ENCODE measurements around the gene ERC2.

The ERC2 gene

GRCh38 chr3:56197259-56197965 lies 270.9 kb downstream of the ERC2 start:
- TF ChIP-seq CTCF (conservative IDR thresholded peaks at IDR 0.05; ENCODE audit: low read length) (no peak), EZH2phosphoT487 (IDR thresholded peaks at IDR 0.05; ENCODE audit: borderline replicate concordance) (no peak)
- H3K79me2 ChIP-seq (ENCODE audit: insufficient read depth, low read length) = no peaks in the 10 kb centered on the region
- H3K4me3 ChIP-seq (ENCODE audit: low read length, poor library complexity, severe bottlenecking) = no peak overlapping the region
- no peaks in the 10 kb centered on the region for H3K27me3 ChIP-seq (ENCODE audit: insufficient read depth, low read length, poor library complexity, severe bottlenecking)
- no peak overlapping the region for H3K9ac ChIP-seq (ENCODE audit: low read depth, low read length, poor library complexity, severe bottlenecking)
- 0 out of 2 replicates have a peak, but pooled peaks cover 5% of the 10 kb centered on the region for H3K9me2 ChIP-seq (replicated peaks; ENCODE audit: low read depth, low read length)
- no peak overlapping the region for H3K4me2 ChIP-seq (ENCODE audit: low read depth, low read length, poor library complexity, severe bottlenecking)
- H3K9me3 ChIP-seq (ENCODE audit: insufficient read depth, low read depth, low read length) = no peaks in the 10 kb centered on the region
- no peaks in the 10 kb centered on the region for H3K36me3 ChIP-seq (ENCODE audit: insufficient read depth, low read length)
- H3K4me1 ChIP-seq (ENCODE audit: insufficient read depth, low read length, poor library complexity, severe bottlenecking) = no peaks in the 10 kb centered on the region
- H2AFZ ChIP-seq (ENCODE audit: low read length) = no peak overlapping the region
- no peaks in the 10 kb centered on the region for H3F3A ChIP-seq (ENCODE audit: low read depth)
- H4K20me1 ChIP-seq (ENCODE audit: insufficient read depth, low read length, poor library complexity, severe bottlenecking) = no peaks in the 10 kb centered on the region

DNA sequence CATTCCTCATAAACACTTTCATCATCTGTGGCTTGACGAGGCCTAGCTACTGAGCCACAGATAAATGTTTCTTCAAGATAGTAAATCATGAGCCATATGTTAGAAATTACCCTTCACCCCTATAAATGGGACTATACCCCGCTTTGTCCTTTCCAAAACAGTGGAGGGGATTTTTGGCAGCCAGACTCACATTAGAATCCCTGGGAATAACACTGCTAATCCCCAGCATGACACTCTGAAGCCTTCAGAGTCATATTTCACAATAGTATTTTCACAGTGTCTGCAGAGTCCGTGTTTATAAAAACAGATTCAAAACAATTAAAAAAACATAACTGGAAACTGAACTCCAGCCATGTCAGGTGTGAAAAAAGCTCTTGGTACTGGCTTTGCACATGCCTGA lies 271.6 kb downstream of the ERC2 start:
- H3K27me3 ChIP-seq (ENCODE audit: insufficient read depth, low read length, poor library complexity, severe bottlenecking) = no peaks in the 10 kb centered on the region
- no peak overlapping the region for H2AFZ ChIP-seq (ENCODE audit: low read length)
- H3K9me3 ChIP-seq (ENCODE audit: insufficient read depth, low read depth, low read length) = no peaks in the 10 kb centered on the region
- no peak for TF ChIP-seq EZH2phosphoT487 (IDR thresholded peaks at IDR 0.05; ENCODE audit: borderline replicate concordance)
- TF ChIP-seq CTCF (conservative IDR thresholded peaks at IDR 0.05; ENCODE audit: low read length) = no peak
- H3K79me2 ChIP-seq (ENCODE audit: insufficient read depth, low read length) = no peaks in the 10 kb centered on the region
- H4K20me1 ChIP-seq (ENCODE audit: insufficient read depth, low read length, poor library complexity, severe bottlenecking) = no peaks in the 10 kb centered on the region
- no peak overlapping the region for H3K9ac ChIP-seq (ENCODE audit: low read depth, low read length, poor library complexity, severe bottlenecking)
- no peak overlapping the region for H3K4me2 ChIP-seq (ENCODE audit: low read depth, low read length, poor library complexity, severe bottlenecking)
- H3K9me2 ChIP-seq (replicated peaks; ENCODE audit: low read depth, low read length) = 0 out of 2 replicates have a peak, but pooled peaks cover 5% of the 10 kb centered on the region
- no peaks in the 10 kb centered on the region for H3F3A ChIP-seq (ENCODE audit: low read depth)
- H3K4me3 ChIP-seq (ENCODE audit: low read length, poor library complexity, severe bottlenecking) = no peak overlapping the region
- no peaks in the 10 kb centered on the region for H3K4me1 ChIP-seq (ENCODE audit: insufficient read depth, low read length, poor library complexity, severe bottlenecking)
- no peaks in the 10 kb centered on the region for H3K36me3 ChIP-seq (ENCODE audit: insufficient read depth, low read length)

DNA sequence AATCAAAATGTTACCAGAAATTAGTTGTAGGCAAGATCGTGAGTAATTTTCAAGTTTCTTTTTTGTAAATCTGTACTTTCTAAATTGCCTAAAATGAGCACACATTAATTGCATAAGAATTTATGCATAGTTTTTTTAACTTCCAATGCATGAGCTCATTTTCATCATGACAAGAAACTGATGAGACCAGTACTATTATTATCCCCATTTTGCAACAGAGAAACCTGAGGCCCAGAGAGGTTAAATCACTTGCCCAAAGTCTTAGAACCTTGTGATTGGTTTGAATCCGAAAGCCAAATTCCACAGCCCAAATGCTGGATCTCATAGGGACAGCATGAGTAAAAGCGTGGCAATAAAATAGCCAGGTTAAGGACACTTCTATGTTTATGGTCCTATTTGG lies 274.7 kb downstream of the ERC2 start:
- H3K4me1 ChIP-seq (ENCODE audit: insufficient read depth, low read length, poor library complexity, severe bottlenecking) = no peaks in the 10 kb centered on the region
- no peak overlapping the region for H3K9ac ChIP-seq (ENCODE audit: low read depth, low read length, poor library complexity, severe bottlenecking)
- no peaks in the 10 kb centered on the region for H3K9me3 ChIP-seq (ENCODE audit: insufficient read depth, low read depth, low read length)
- no peak overlapping the region for H2AFZ ChIP-seq (ENCODE audit: low read length)
- H3F3A ChIP-seq (ENCODE audit: low read depth) = no peaks in the 10 kb centered on the region
- no peak overlapping the region for H3K4me2 ChIP-seq (ENCODE audit: low read depth, low read length, poor library complexity, severe bottlenecking)
- no peaks in the 10 kb centered on the region for H3K36me3 ChIP-seq (ENCODE audit: insufficient read depth, low read length)
- H4K20me1 ChIP-seq (ENCODE audit: insufficient read depth, low read length, poor library complexity, severe bottlenecking) = no peaks in the 10 kb centered on the region
- no peaks in the 10 kb centered on the region for H3K27me3 ChIP-seq (ENCODE audit: insufficient read depth, low read length, poor library complexity, severe bottlenecking)
- TF ChIP-seq EZH2phosphoT487 (IDR thresholded peaks at IDR 0.05; ENCODE audit: borderline replicate concordance) = no peak
- TF ChIP-seq CTCF (conservative IDR thresholded peaks at IDR 0.05; ENCODE audit: low read length) = no peak
- no peaks in the 10 kb centered on the region for H3K79me2 ChIP-seq (ENCODE audit: insufficient read depth, low read length)
- H3K4me3 ChIP-seq (ENCODE audit: low read length, poor library complexity, severe bottlenecking) = no peak overlapping the region
- H3K9me2 ChIP-seq (replicated peaks; ENCODE audit: low read depth, low read length) = 0 out of 2 replicates have a peak, but pooled peaks cover 5% of the 10 kb centered on the region
